NCI-H1417 (cell line): Measurements from ENCODE around the gene LDLRAD3.
A peak's percentile ranks its signal among the peaks of the same experiment; 100 is the strongest.

Source experiments
- DNase-seq, 3 experiments: peaks; one replicate each; lab custom pipeline; 2025; lab: John Stamatoyannopoulos, UW

LDLRAD3 gene

GRCh38 chr11:36047344-36047743, 103.5 kb downstream of the LDLRAD3 start:
- no peak for DNase-seq

- no peak for DNase-seq
These were observed 104.8 kb downstream of the LDLRAD3 start for GRCh38 chr11:36048496-36049247.

- peak in 1 of 3 experiments; percentile 70 for DNase-seq
These were observed 107.6 kb downstream of the LDLRAD3 start for GRCh38 chr11:36051235-36052144.

GRCh38 chr11:36053281-36053680, 109.4 kb downstream of the LDLRAD3 start:
- no peak for DNase-seq

- DNase-seq = no peak
These were observed 110.0 kb downstream of the LDLRAD3 start for GRCh38 chr11:36053862-36054261.

GRCh38 chr11:36054628-36055027, 110.8 kb downstream of the LDLRAD3 start:
- no peak for DNase-seq

GRCh38 chr11:36056160-36056751, 112.4 kb downstream of the LDLRAD3 start:
- peak in 1 of 3 experiments; percentile 28 for DNase-seq

GRCh38 chr11:36057379-36058042, 113.6 kb downstream of the LDLRAD3 start:
- no peak for DNase-seq

- DNase-seq = no peak
These were observed 115.8 kb downstream of the LDLRAD3 start for GRCh38 chr11:36059660-36060059.

- DNase-seq = no peak
These were observed 117.1 kb downstream of the LDLRAD3 start for GRCh38 chr11:36060926-36061325.

GRCh38 chr11:36061471-36061870, 117.6 kb downstream of the LDLRAD3 start:
- DNase-seq = peak in 2 of 3 experiments; percentile 13 to 71

- no peak for DNase-seq
These were observed 119.0 kb downstream of the LDLRAD3 start for GRCh38 chr11:36062796-36063365.

GRCh38 chr11:36065436-36065835, 121.6 kb downstream of the LDLRAD3 start:
- no peak for DNase-seq

GRCh38 chr11:36066891-36067290, 123.0 kb downstream of the LDLRAD3 start:
- DNase-seq = no peak

- DNase-seq = peak in 2 of 3 experiments; percentile 17 to 60
These were observed 125.8 kb downstream of the LDLRAD3 start for GRCh38 chr11:36069576-36070212.

GRCh38 chr11:36070213-36070953, 126.5 kb downstream of the LDLRAD3 start:
- DNase-seq = no peak

GRCh38 chr11:36070954-36071330, 127.1 kb downstream of the LDLRAD3 start:
- no peak for DNase-seq

- DNase-seq = no peak
These were observed 128.1 kb downstream of the LDLRAD3 start for GRCh38 chr11:36071917-36072500.

- DNase-seq = peak in 1 of 3 experiments; percentile 38
These were observed 129.7 kb downstream of the LDLRAD3 start for GRCh38 chr11:36073411-36074203.
